ENCODE data around the gene MGLL.

The MGLL gene

GRCh38 chr3:127647845-127648204 is 174.5 kb downstream of the MGLL start:
- DNase-seq = no peak

DNA sequence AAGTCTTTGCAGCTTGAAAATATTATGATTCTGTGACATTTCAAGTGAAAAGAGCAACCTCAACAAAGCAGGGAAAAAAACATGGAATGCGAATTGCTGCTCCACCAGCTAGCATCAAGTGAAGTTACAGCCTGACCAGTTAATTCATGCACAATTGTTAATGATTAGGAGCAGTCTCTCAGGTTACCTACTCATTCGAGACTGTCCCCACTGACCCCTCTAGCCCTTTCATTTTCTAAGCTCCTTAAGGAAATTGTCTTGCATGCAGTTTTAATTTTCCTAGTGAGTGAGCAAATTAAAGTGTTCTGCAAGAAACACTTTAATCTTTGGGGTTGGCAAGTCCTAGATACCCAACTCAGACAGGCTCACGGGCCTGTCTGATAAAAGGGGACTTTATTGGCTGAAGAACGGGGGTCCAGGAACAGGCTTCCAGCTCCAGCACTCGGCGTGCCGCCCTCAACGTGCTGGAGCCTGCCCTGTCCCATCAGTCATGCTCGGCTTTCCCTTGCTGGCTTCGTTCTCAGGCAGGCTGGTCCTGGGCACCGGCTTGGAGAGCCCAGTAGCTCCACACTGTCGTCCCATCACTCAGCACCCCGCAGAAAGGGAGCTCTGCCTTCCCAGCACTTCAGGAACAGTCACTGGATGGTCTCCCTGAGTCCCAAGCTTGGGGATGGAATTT is 175.0 kb downstream of the MGLL start:
- no peak for DNase-seq

DNA sequence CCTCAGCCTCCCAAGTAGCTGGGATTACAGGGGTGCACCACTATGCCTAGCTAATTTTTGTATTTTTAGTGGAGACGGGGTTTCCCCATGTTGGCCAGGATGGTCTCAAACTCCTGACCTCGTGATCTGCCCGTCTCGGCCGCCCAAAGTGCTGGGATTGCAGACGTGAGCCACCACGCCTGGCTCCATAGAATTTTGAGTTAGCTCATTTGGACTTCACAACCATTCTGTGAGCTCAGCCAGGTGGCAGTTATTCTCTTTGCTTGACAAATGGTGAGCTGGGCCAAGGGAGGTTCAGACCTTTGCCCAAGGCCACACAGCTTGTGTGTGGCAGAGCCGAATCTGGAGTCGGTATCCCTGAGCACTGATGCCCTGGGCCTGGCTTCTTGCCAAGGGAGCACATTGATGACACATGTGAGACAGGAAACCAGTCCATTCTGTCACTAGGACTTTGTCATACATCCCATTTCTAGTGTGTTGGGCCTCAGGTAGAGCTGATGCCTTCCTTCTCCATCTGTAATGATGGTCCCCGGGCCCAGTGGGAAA is 175.7 kb downstream of the MGLL start:
- DNase-seq = no peak

GRCh38 chr3:127645371-127646015 is 176.8 kb downstream of the MGLL start:
- DNase-seq = no peak

- no peak for DNase-seq
These were observed 177.5 kb downstream of the MGLL start for GRCh38 chr3:127644641-127645370.

DNA sequence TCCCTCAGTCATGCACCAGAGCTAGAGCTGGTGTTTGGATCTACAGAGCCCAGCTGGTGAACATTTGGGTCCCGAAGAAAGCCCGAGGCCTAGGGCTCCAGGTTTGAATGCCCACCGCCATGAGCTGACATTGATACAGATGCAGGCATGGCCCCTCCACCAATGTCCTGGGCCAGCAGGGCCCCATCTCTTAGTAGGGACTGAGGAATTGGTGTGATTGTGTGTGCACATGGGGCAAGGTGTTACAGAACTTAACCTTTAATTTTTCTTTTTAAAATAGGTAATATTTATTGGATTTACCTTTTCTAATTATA is 182.3 kb downstream of the MGLL start:
- DNase-seq = no peak

GRCh38 chr3:127639173-127640041 is 182.9 kb downstream of the MGLL start:
- no peak for DNase-seq

All from activated CD4-positive, alpha-beta T cell treated with anti-CD3 and anti-CD28 coated beads, Interleukin-10, Interleukin-2, amounts not matched to agents 100 ng/mL and 50 ng/mL, durations not matched to agents 16 hours and 8 hours (primary cell).